SK-N-MC (cell line): ENCODE measurements around the gene DLG2.

ENCODE experiments used
- DNase-seq: peaks from one replicate; pipeline ENCODE4 v3.0.0-alpha.2; 2011; ENCODE audit warnings: low read depth, low spot score
- H3K27ac ChIP-seq: fragments of 200-600 bp; sonication (generic); 2 replicates; pipeline ENCODE4 v1.5.1; 2016; ENCODE audit warnings: mixed run types
- H3K36me3 ChIP-seq: fragments of 200-600 bp; sonication (generic); 2 replicates; pipeline ENCODE4 v1.6.1; 2017; ENCODE audit warnings: antibody characterized with exemption, low read length, mixed read lengths; ENCODE audit not compliant: insufficient read depth
- H3K4me3 ChIP-seq: fragments of 200-600 bp; sonication (generic); 2 replicates; pipeline ENCODE4 v1.5.1; 2016
- H3K9ac ChIP-seq: fragments of 200-600 bp; sonication (generic); 2 replicates; pipeline ENCODE4 v1.8.0; 2017; ENCODE audit warnings: mixed run types, mixed read lengths; ENCODE audit not compliant: insufficient read length
- H3K9me3 ChIP-seq: fragments of 200-600 bp; sonication (generic); 2 replicates; pipeline ENCODE4 v1.6.1; 2017; ENCODE audit warnings: low read depth, mild to moderate bottlenecking, antibody characterized with exemption, low read length, moderate library complexity, mixed read lengths
- EZH2 ChIP-seq: fragments of 200-600 bp; sonication (generic); IDR thresholded peaks from one replicate; pipeline ENCODE4 v1.6.1; 2017; ENCODE audit warnings: antibody characterized with exemption
- FOXP2 ChIP-seq: optimal IDR thresholded peaks from 2 replicates; pipeline ENCODE3; 2011; ENCODE audit warnings: mild to moderate bottlenecking, moderate library complexity; ENCODE audit not compliant: insufficient read depth; ENCODE audit errors: extremely low read length, control extremely low read depth
- POLR2AphosphoS5 ChIP-seq: IDR thresholded peaks from 2 replicates; pipeline ENCODE4 v1.6.1; 2012; ENCODE audit warnings: mild to moderate bottlenecking, low read depth, low read length, borderline replicate concordance

DLG2 gene

DNA sequence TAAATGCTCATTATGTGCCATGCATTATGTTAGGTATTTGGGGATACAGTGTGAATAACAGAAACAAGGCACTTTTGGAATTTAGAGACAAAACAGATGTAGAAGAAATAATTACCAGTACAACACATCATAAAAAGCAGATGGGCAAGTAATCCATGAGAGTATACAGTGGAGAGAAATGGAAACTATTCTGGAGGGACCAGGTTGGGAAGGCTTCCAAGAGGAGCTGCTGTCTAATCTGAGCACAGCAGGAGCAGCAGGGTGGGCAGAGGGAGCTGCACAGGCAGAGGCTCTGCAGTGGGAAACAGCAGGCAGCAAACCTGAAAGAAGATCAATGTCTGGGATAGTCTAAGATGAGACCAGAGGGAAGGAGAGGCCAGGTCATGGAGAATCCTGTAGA lies 2072.3 kb downstream of the DLG2 start:
- DNase-seq, result no peak
- TF ChIP-seq POLR2AphosphoS5, result no peak
- no peak for TF ChIP-seq FOXP2
- TF ChIP-seq EZH2, result no peak
- no peak overlapping the region for H3K27ac ChIP-seq

DNA sequence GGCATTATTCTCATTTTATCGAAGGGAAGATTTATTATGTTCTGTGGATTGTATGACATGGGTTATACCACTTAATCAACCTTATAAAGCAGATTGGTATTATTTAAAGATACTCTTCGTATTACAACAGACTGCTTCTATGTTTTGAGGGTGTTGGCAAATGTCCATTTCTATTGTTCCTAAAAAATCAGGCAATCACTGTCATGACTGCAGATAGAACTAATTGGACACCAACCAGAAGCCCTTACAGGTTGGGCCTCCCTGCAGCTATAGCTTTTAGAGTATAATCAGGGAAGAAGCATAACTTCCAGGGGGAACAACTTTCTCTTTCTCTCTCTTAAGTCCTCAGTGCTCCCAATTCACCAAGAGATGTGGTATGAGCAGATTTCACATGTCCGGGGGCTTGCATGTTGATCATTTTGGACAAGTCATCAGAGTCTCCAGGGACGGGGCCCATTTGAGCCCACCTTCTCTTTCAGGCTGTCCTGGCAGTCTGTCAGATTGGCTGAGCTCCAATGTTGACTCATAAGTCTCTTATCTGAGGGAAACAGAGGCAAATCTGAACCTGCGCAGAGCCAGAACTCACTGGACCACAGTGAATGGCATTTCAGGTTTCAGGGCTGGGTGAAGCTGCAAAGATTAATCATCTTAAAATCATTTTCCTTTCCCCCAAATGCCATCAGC lies 2077.0 kb downstream of the DLG2 start:
- H3K9ac ChIP-seq, result no peak overlapping the region
- H3K27ac ChIP-seq, result no peak overlapping the region
- TF ChIP-seq EZH2, result no peak
- TF ChIP-seq FOXP2, result no peak
- no peak for TF ChIP-seq POLR2AphosphoS5
- no peaks in the 10 kb centered on the region for H3K9me3 ChIP-seq
- H3K36me3 ChIP-seq, result no peaks in the 10 kb centered on the region
- no peak overlapping the region for H3K4me3 ChIP-seq
- no peak for DNase-seq

More for the DNA sequence above, 2072.3 kb downstream of the DLG2 start:
- H3K9ac ChIP-seq, result no peak overlapping the region
- no peaks in the 10 kb centered on the region for H3K9me3 ChIP-seq
- no peak overlapping the region for H3K4me3 ChIP-seq
- H3K36me3 ChIP-seq, result no peaks in the 10 kb centered on the region

DNA sequence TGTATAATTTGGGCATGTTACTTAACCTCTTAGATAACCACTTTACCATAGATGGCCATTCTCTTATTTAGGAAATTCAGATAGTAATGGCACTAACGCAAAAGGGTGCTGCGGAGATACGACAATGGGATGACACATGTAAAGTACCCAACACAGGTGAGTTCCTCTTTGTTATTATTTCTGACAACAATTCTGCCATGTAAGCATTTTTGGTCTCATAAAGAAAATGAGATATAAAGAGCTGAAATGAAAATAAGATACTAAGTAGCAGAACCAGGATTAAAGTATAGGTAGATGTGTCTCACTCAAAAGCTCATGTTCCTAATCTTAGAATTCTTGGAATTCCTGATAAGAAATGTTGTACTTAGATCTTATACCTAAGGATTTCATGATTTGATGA lies 2080.8 kb downstream of the DLG2 start:
- Histone ChIP-seq H3K9ac (no peak overlapping the region), H3K27ac (no peak overlapping the region), H3K9me3 (no peaks in the 10 kb centered on the region), H3K4me3 (no peak overlapping the region), H3K36me3 (no peaks in the 10 kb centered on the region)
- no peak for DNase-seq
- TF ChIP-seq EZH2 (no peak), POLR2AphosphoS5 (no peak), FOXP2 (no peak)

DNA sequence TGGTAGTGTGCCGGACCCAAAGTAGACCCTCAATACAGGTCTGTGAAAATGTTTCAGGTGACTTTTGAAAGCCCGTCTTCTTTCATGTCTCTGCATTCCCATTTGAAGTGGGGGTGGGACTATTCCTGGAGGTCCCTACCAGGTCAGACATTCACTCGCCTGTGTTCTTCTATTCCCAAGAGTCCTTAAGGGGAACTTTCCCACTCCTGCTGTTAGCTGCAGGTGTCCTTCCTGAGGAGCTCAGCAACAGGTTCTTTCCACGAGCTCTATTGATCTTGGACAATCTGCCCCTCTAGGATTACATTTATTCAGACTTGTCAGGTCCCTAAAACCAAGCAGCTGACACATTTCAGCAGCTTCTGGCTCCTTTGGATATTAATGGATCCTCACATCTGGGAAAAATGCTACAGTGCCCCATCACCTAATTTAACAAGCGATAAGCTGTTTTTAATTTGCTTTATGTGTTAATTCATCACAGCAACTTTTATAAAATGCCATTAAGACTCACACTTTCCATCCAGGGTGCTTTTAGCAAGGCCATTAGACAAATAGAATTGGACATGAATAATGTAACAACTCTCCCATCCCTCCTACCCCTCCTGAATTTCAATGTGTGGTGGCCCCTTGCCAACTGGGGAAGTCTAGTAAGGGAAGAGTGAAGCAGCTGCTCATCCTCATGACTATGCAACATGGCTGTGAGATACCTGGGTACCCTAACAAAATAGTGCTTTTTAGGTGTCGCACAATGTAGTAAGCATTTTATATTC lies 2081.5 kb downstream of the DLG2 start:
- Histone ChIP-seq H3K36me3 (no peaks in the 10 kb centered on the region), H3K9me3 (no peaks in the 10 kb centered on the region), H3K9ac (no peak overlapping the region), H3K4me3 (no peak overlapping the region), H3K27ac (no peak overlapping the region)
- TF ChIP-seq FOXP2 (no peak), POLR2AphosphoS5 (no peak), EZH2 (no peak)
- no peak for DNase-seq

DNA sequence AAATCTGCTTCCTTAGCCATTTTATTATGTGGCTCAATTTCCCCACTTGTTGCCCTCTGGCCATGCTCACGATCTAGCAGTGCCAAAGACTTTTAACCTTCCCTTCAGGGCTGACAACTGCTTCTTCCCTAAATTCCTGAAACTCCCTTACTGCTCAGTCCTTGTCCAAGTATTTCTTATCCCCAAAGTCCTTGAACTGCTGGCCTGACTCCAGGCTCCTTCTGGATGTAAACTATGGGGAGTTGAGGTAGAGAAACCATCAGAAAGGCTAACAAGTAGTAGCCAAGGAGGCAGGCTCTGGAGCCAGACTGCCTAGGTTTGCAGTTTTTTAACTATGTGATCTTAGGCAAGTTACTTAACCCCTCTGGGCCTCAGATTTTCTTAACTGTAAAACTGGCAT lies 2082.3 kb downstream of the DLG2 start:
- no peaks in the 10 kb centered on the region for H3K36me3 ChIP-seq
- H3K27ac ChIP-seq, result no peak overlapping the region
- H3K9ac ChIP-seq, result no peak overlapping the region
- no peak for TF ChIP-seq POLR2AphosphoS5
- TF ChIP-seq FOXP2, result no peak
- TF ChIP-seq EZH2, result no peak
- no peak for DNase-seq
- H3K9me3 ChIP-seq, result no peaks in the 10 kb centered on the region
- H3K4me3 ChIP-seq, result no peak overlapping the region

DNA sequence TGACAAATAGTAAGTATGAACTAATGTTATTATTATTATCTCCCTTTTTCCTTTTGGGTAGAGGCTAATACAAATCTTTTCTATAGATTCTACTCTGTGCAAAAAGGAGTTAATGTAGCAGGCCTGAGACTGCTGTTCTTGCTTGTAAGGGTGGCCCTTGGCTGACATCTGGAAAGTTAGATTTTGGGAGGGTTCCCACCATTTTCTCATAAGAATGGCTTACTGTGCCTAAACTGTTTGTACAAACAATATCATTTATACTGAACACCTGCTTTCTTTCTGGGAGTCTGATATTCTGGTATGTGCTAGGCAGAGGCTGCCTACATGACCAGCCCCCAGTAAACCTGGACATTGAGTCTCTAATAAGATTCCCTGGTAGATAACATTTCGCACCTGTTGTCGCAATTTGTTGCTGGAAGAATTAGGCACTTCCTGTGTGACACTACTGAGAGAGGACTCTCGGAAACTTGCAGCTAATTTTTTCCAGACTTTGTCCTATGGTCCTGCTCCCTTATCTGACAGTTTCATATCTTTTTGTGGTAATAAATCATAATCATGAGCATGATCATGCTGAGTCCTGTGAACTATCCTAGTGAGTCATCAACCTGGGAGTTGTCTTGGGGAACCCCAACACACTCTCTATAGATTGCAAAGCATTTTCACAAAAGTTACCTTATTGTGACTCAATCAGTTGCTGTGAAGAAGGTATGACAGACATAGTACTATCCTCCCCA lies 2083.3 kb downstream of the DLG2 start:
- TF ChIP-seq POLR2AphosphoS5 (no peak), EZH2 (no peak), FOXP2 (no peak)
- H3K36me3 ChIP-seq, result no peaks in the 10 kb centered on the region
- H3K9me3 ChIP-seq, result no peaks in the 10 kb centered on the region
- no peak overlapping the region for H3K9ac ChIP-seq
- no peak for DNase-seq
- no peak overlapping the region for H3K4me3 ChIP-seq
- no peak overlapping the region for H3K27ac ChIP-seq

DNA sequence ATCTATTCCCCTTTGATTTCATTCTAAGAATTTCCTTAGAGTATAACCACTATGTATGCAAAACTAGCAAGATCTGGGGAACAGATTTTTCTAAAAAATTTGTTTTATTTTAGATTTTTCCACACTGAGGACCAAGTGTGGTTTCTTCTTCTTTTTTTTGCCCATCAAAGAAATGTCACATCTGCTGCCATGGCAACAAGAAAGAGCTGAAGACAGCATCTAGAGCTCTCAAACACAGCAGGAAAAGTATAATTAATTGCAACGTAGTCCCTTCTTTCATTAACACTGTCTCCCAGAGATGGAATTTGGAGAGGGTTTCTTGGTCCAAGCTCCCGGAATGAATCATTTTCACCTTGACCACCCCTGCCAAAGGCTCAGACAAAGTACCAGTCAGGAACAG lies 2084.3 kb downstream of the DLG2 start:
- Histone ChIP-seq H3K27ac (no peak overlapping the region), H3K4me3 (no peak overlapping the region), H3K36me3 (no peaks in the 10 kb centered on the region), H3K9me3 (no peaks in the 10 kb centered on the region), H3K9ac (no peak overlapping the region)
- no peak for TF ChIP-seq POLR2AphosphoS5
- no peak for TF ChIP-seq FOXP2
- no peak for TF ChIP-seq EZH2
- no peak for DNase-seq

DNA sequence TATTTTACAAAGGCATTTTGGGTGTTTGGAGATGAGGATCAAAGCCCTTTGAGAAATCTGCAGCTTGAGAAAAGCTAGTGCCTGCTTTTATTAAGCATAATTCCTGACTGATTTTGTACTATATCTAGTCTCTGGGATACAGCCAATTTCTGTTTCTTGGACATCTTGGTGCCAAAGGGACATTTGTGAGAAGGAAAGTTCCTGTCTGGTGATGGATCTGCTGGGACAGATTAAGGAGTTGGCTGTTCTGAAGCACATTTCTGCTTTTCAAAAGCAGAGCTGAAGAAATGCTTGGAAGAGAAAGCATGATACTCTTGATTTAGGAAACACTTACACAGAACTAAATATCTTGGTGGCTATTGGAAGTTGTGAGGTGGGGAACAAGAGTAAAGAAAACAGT lies 2086.4 kb downstream of the DLG2 start:
- no peak for TF ChIP-seq POLR2AphosphoS5
- Histone ChIP-seq H3K9ac (no peak overlapping the region), H3K4me3 (no peak overlapping the region), H3K36me3 (no peaks in the 10 kb centered on the region), H3K27ac (no peak overlapping the region), H3K9me3 (no peaks in the 10 kb centered on the region)
- no peak for DNase-seq
